A673 (cell line): ENCODE measurements around the gene SLC35F6. TPM values are rescaled to one million over a fixed set of nuclear protein-coding genes. Genes with fewer than 3 reads are reported as not detected.

Experiments
- BruUV-seq: library from RNA; stranded (reverse); fragments of 400-500 nt; replicated peaks from 2 replicates; lab custom pipeline; 2021; lab: Mats Ljungman, UMichigan
- CTCF ChIA-PET: fragments of 300-600 bp; sonication (Branson Sonifier 250); formaldehyde crosslinking; loops from one replicate; lab custom pipeline; 2022; ENCODE audit warnings: antibody characterized with exemption; lab: Charles Lee
- POLR2A ChIA-PET: fragments of 300-600 bp; sonication (Branson Sonifier 250); formaldehyde crosslinking; loops from one replicate; lab custom pipeline; 2022; ENCODE audit warnings: antibody characterized with exemption; ENCODE audit not compliant: low non-redundant PET; lab: Charles Lee
- DNase-seq: peaks from one replicate; pipeline ENCODE4 v3.0.0-alpha.2; 2015; ENCODE audit warnings: low spot score
- H3K27ac ChIP-seq: fragments of 200-600 bp; sonication (generic); 2 replicates; pipeline ENCODE4 v1.5.1; 2016; ENCODE audit warnings: mixed run types, low read depth, mild to moderate bottlenecking, mixed read lengths, antibody characterized with exemption, low read length; ENCODE audit not compliant: poor library complexity, severe bottlenecking
- H3K27me3 ChIP-seq: fragments of 200-600 bp; sonication (generic); replicated peaks from 2 replicates; pipeline ENCODE4 v1.6.1; 2017; ENCODE audit warnings: mixed run types, low read depth, mild to moderate bottlenecking, mixed read lengths, antibody characterized with exemption, low read length; ENCODE audit not compliant: insufficient read depth, poor library complexity
- H3K36me3 ChIP-seq: fragments of 200-600 bp; sonication (generic); 2 replicates; pipeline ENCODE4 v1.6.1; 2016; ENCODE audit warnings: mixed run types, mild to moderate bottlenecking, mixed read lengths, antibody characterized with exemption, low read length; ENCODE audit not compliant: insufficient read depth, poor library complexity, severe bottlenecking
- H3K4me1 ChIP-seq: fragments of 200-600 bp; sonication (generic); 2 replicates; pipeline ENCODE4 v1.6.1; 2017; ENCODE audit warnings: mixed run types, mild to moderate bottlenecking, mixed read lengths, antibody characterized with exemption, low read length; ENCODE audit not compliant: insufficient read depth, poor library complexity, severe bottlenecking
- H3K4me3 ChIP-seq: fragments of 200-600 bp; sonication (generic); 2 replicates; pipeline ENCODE4 v1.5.1; 2016; ENCODE audit warnings: low read depth, mixed run types, mild to moderate bottlenecking, mixed read lengths, low read length; ENCODE audit not compliant: poor library complexity, severe bottlenecking
- H3K9me3 ChIP-seq: fragments of 200-600 bp; sonication (generic); 2 replicates; pipeline ENCODE4 v1.6.1; 2016; ENCODE audit warnings: mixed run types, low read depth, mild to moderate bottlenecking, mixed read lengths, antibody characterized with exemption, low read length; ENCODE audit not compliant: poor library complexity, severe bottlenecking
- CTCF ChIP-seq: fragments of 300-800, 200-600 bp; sonication (generic); conservative IDR thresholded peaks from 2 replicates; pipeline ENCODE4 v1.5.1; 2017; ENCODE audit warnings: low read depth, mild to moderate bottlenecking, antibody characterized with exemption, low read length, moderate library complexity, mixed read lengths
- EZH2 ChIP-seq: fragments of 200-600 bp; sonication (generic); IDR thresholded peaks from 2 replicates; pipeline ENCODE4 v1.6.1; 2017; ENCODE audit warnings: borderline replicate concordance, low read depth, mild to moderate bottlenecking, mixed read lengths, antibody characterized with exemption, low read length; ENCODE audit not compliant: poor library complexity, severe bottlenecking
- intact Hi-C: fragments of 100-400 bp; cut with micrococcal nuclease; formaldehyde crosslinking; loops from one replicate; pipeline ENCODE4 v1.10.0; 2022; ENCODE audit not compliant: unreplicated experiment
- total RNA-seq: library from RNA; stranded (reverse); gene quantifications from 2 replicates; pipeline ENCODE4 v1.2.3, GENCODE V29; 2021

Gene SLC35F6
- total RNA-seq, 1 experiment from 2014 or later: 33.2 TPM

GRCh38 chr2:26740346-26740745 is 23.7 kb upstream of the SLC35F6 start:
- ChIA-PET CTCF (interaction anchor here (1.0 kb wide), 1 partner anchor 163 kb away, joined by 5 read pairs; no protein-coding TSS in a partner anchor), POLR2A (no interaction called here)
- no TSS peak for BruUV-seq
- H3K27ac ChIP-seq: no peak overlapping the region
- no peaks in the 10 kb centered on the region for H3K36me3 ChIP-seq
- no peak overlapping the region for H3K4me3 ChIP-seq
- no peaks in the 10 kb centered on the region for H3K9me3 ChIP-seq
- H3K27me3 ChIP-seq: no peaks in the 10 kb centered on the region
- no peaks in the 10 kb centered on the region for H3K4me1 ChIP-seq
- no peak for DNase-seq
- TF ChIP-seq CTCF (no peak), EZH2 (no peak)
- intact Hi-C loops: no loop called here

- peak; percentile 66 for DNase-seq
- H3K4me3 ChIP-seq: no peak overlapping the region
- H3K4me1 ChIP-seq: no peaks in the 10 kb centered on the region
- ChIA-PET POLR2A (no interaction called here), CTCF (interaction anchor here (1.0 kb wide), 1 partner anchor 163 kb away, joined by 5 read pairs; no protein-coding TSS in a partner anchor)
- no peaks in the 10 kb centered on the region for H3K9me3 ChIP-seq
- intact Hi-C loops: no loop called here
- TF ChIP-seq CTCF (peak; percentile 34; the same call in 1 of the 2 replicates), EZH2 (no peak)
- BruUV-seq: no TSS peak
- no peak overlapping the region for H3K27ac ChIP-seq
- H3K36me3 ChIP-seq: no peaks in the 10 kb centered on the region
- no peaks in the 10 kb centered on the region for H3K27me3 ChIP-seq
Measured at GRCh38 chr2:26740890-26741302, 23.2 kb upstream of the SLC35F6 start.

GRCh38 chr2:26742048-26742770 is 21.9 kb upstream of the SLC35F6 start:
- H3K4me3 ChIP-seq: no peak overlapping the region
- no TSS peak for BruUV-seq
- ChIA-PET POLR2A (no interaction called here), CTCF (no interaction called here)
- intact Hi-C loops: no loop called here
- no peaks in the 10 kb centered on the region for H3K27me3 ChIP-seq
- no peaks in the 10 kb centered on the region for H3K9me3 ChIP-seq
- H3K36me3 ChIP-seq: no peaks in the 10 kb centered on the region
- H3K4me1 ChIP-seq: no peaks in the 10 kb centered on the region
- no peak for DNase-seq
- no peak for TF ChIP-seq CTCF
- no peak for TF ChIP-seq EZH2
- H3K27ac ChIP-seq: no peak overlapping the region
